GM12872 (cell line): Measurements from ENCODE around the gene PHF2.

Experiments
- CTCF ChIP-seq: IDR thresholded peaks from 3 replicates; pipeline ENCODE4 v1.5.1; 2011; ENCODE audit warnings: low read depth, mild to moderate bottlenecking, low read length, moderate library complexity; ENCODE audit not compliant: insufficient read depth

The PHF2 gene

GRCh38 chr9:93593144-93593658 lies 16.8 kb downstream of the PHF2 start:
- TF ChIP-seq CTCF: no peak

GRCh38 chr9:93594041-93594756 lies 17.8 kb downstream of the PHF2 start:
- TF ChIP-seq CTCF: no peak

- TF ChIP-seq CTCF: no peak
Observed at GRCh38 chr9:93595461-93595860, 19.1 kb downstream of the PHF2 start.

- TF ChIP-seq CTCF: no peak
Observed at GRCh38 chr9:93595861-93596365, 19.5 kb downstream of the PHF2 start.

GRCh38 chr9:93596399-93596798 lies 20.0 kb downstream of the PHF2 start:
- no peak for TF ChIP-seq CTCF

GRCh38 chr9:93597142-93597706 lies 20.8 kb downstream of the PHF2 start:
- TF ChIP-seq CTCF: no peak

GRCh38 chr9:93597871-93598646 lies 21.7 kb downstream of the PHF2 start:
- TF ChIP-seq CTCF: no peak
